NT2/D1 (cell line): ENCODE results near the gene PLA2G4D.

Experiments
- DNase-seq: peaks from one replicate; pipeline ENCODE4 v3.0.0-alpha.2; 2011; ENCODE audit warnings: low read depth, low spot score
- H3K27me3 ChIP-seq: 2 replicates; pipeline ENCODE4 v1.6.0; 2011; ENCODE audit warnings: mild to moderate bottlenecking; ENCODE audit not compliant: insufficient read length, insufficient read depth
- H3K36me3 ChIP-seq: 2 replicates; pipeline ENCODE4 v1.6.1; 2011; ENCODE audit warnings: mild to moderate bottlenecking, low read length, mixed read lengths; ENCODE audit not compliant: insufficient read depth, insufficient read length
- H3K4me1 ChIP-seq: 2 replicates; pipeline ENCODE4 v1.5.1; 2011; ENCODE audit not compliant: insufficient read depth, insufficient read length
- H3K4me3 ChIP-seq: 2 replicates; pipeline ENCODE4 v1.5.1; 2011; ENCODE audit warnings: low read depth; ENCODE audit not compliant: insufficient read length
- H3K9ac ChIP-seq: 2 replicates; pipeline ENCODE4 v1.6.0; 2011; ENCODE audit warnings: low read depth; ENCODE audit not compliant: insufficient read length
- H3K9me3 ChIP-seq: 2 replicates; pipeline ENCODE4 v1.5.1; 2011; ENCODE audit warnings: mild to moderate bottlenecking, low read length; ENCODE audit not compliant: insufficient read depth
- SUZ12 ChIP-seq: IDR thresholded peaks from 2 replicates; pipeline ENCODE4 v1.6.1; 2011; ENCODE audit not compliant: insufficient read length, insufficient read depth; ENCODE audit errors: extremely low read depth
- YY1 ChIP-seq: IDR thresholded peaks from 2 replicates; pipeline ENCODE4 v1.6.1; 2011; ENCODE audit not compliant: insufficient read length, insufficient read depth
- ZNF274 ChIP-seq: IDR thresholded peaks from 2 replicates; pipeline ENCODE4 v1.6.1; 2011; ENCODE audit warnings: mild to moderate bottlenecking, low read depth, low read length

PLA2G4D gene

DNA sequence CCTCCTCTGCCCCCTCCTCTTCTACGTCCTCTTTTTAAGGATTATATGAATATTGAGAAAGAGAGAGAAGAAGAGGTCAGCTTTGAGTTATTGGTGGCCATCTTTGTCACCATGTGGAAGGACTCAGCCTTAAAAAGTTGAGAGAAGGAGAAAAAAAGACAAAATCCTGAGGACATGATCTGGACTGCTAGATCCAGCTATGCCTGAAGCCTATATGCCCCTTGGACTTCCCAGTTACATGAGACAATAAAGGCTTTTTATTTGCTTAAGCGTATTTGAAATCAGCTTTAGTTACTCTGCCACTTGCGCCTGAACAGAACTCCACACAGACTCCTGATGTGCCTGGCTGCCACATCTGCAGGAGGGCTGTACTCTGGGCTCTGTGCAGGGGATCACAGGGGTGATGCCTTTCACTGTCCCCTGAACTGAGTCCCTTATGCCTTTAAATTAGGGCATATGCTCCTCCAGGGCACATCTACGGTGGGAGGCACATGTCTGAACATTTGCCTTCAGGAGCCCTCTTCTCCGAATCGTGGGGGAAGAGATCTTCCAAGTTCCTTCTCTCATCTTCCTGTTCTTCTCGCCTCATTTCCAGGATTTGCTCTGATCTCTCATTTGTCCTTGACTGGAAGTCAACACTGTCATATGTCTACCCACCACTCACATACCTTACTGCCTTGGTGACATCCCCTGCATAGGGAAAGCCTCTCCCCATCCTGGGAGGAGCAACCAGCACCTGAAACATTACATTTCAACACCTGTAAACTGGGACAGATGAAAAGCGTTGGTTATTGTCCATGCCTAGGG, 59.5 kb downstream of the PLA2G4D start:
- Histone ChIP-seq H3K36me3 (no peaks in the 10 kb centered on the region), H3K4me3 (no peak overlapping the region), H3K4me1 (no peaks in the 10 kb centered on the region), H3K9ac (no peak overlapping the region), H3K27me3 (no peaks in the 10 kb centered on the region), H3K9me3 (peaks cover 15% of the 10 kb centered on the region; the same call in 1 of the 2 replicates)
- DNase-seq: no peak
- no peak for TF ChIP-seq ZNF274
- no peak for TF ChIP-seq SUZ12
- TF ChIP-seq YY1: no peak

- peaks cover 15% of the 10 kb centered on the region; the same call in 1 of the 2 replicates for H3K9me3 ChIP-seq
These were observed 61.0 kb downstream of the PLA2G4D start for GRCh38 chr15:42033214-42033873.

GRCh38 chr15:42032376-42033213, 61.8 kb downstream of the PLA2G4D start:
- no peak for DNase-seq
- Histone ChIP-seq H3K9me3 (peaks cover 15% of the 10 kb centered on the region; the same call in 1 of the 2 replicates), H3K36me3 (no peaks in the 10 kb centered on the region), H3K4me1 (no peaks in the 10 kb centered on the region), H3K4me3 (no peak overlapping the region), H3K27me3 (no peaks in the 10 kb centered on the region), H3K9ac (no peak overlapping the region)
- TF ChIP-seq SUZ12 (no peak), YY1 (no peak), ZNF274 (no peak)

More at GRCh38 chr15:42033214-42033873, 61.0 kb downstream of the PLA2G4D start:
- DNase-seq: no peak
- H3K9ac ChIP-seq: no peak overlapping the region
- no peaks in the 10 kb centered on the region for H3K36me3 ChIP-seq
- H3K4me3 ChIP-seq: no peak overlapping the region
- H3K27me3 ChIP-seq: no peaks in the 10 kb centered on the region
- TF ChIP-seq ZNF274 (no peak), SUZ12 (no peak), YY1 (no peak)
- no peaks in the 10 kb centered on the region for H3K4me1 ChIP-seq

- Histone ChIP-seq H3K9ac (no peak overlapping the region), H3K4me1 (no peaks in the 10 kb centered on the region), H3K9me3 (peaks cover 15% of the 10 kb centered on the region; the same call in 1 of the 2 replicates), H3K4me3 (no peak overlapping the region), H3K27me3 (no peaks in the 10 kb centered on the region), H3K36me3 (no peaks in the 10 kb centered on the region)
- DNase-seq: no peak
- TF ChIP-seq SUZ12 (no peak), YY1 (no peak)
These were observed 63.0 kb downstream of the PLA2G4D start for GRCh38 chr15:42031198-42031915.

GRCh38 chr15:42027521-42027920, 66.8 kb downstream of the PLA2G4D start:
- DNase-seq: no peak

DNA sequence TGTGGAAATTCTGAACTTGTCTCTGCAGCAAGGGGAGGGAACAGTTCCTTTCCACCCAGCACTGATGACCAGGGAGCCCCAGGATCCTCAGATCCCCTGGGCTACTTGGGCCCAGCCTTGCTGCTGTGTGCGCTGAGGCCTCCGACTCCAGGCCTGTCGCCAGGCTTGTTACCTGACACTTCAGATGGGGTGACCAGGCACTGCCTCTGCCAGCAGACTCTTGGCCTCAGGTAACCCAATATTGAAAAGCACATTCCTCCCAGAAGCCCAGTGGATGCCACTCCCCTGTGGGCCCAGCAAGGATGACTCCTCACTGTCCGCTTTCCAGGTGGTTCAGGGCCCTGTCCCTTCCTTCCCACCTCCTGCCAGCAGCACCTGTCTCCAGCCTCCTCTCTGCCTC, 70.1 kb downstream of the PLA2G4D start:
- H3K36me3 ChIP-seq: no peaks in the 10 kb centered on the region
- no peaks in the 10 kb centered on the region for H3K4me1 ChIP-seq
- TF ChIP-seq YY1 (no peak), ZNF274 (no peak), SUZ12 (no peak)
- H3K9me3 ChIP-seq: peaks cover 34% of the 10 kb centered on the region; the same call in 1 of the 2 replicates
- no peak overlapping the region for H3K9ac ChIP-seq
- H3K27me3 ChIP-seq: no peaks in the 10 kb centered on the region
- DNase-seq: no peak
- H3K4me3 ChIP-seq: no peak overlapping the region

More at GRCh38 chr15:42027521-42027920, 66.8 kb downstream of the PLA2G4D start:
- TF ChIP-seq YY1 (no peak), SUZ12 (no peak), ZNF274 (no peak)
- no peaks in the 10 kb centered on the region for H3K36me3 ChIP-seq
- H3K27me3 ChIP-seq: no peaks in the 10 kb centered on the region
- H3K4me1 ChIP-seq: no peaks in the 10 kb centered on the region
- peaks cover 46% of the 10 kb centered on the region; the same call in 1 of the 2 replicates for H3K9me3 ChIP-seq
- no peak overlapping the region for H3K4me3 ChIP-seq
- H3K9ac ChIP-seq: no peak overlapping the region
